GM19035 (cell line): ENCODE results near the gene BCAR3.

Source experiments
- ATAC-seq: cut with Tn5 transposase; IDR thresholded peaks from one replicate; pipeline ENCODE4 v1.9.1; 2021; ENCODE audit not compliant: unreplicated experiment

Gene BCAR3

DNA sequence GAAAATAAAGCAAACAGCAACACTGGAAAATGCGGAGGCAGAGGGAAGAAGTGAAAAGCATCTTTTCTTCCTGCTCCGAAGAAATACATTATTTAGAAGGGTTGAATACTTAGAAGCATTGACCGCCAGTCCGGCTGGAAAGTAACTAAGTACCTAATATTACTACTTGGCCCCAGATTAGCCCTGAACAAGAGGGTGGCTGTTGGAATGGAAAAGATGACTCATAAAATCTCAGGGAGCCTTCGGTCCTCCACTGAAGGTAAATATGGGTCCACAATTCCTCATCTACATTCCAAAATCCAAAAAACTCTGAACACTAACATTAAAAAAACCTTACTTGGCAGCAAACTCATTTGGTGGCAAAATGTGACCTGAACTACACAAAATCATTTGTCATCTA lies 40.1 kb downstream of the BCAR3 start:
- no peak for ATAC-seq

DNA sequence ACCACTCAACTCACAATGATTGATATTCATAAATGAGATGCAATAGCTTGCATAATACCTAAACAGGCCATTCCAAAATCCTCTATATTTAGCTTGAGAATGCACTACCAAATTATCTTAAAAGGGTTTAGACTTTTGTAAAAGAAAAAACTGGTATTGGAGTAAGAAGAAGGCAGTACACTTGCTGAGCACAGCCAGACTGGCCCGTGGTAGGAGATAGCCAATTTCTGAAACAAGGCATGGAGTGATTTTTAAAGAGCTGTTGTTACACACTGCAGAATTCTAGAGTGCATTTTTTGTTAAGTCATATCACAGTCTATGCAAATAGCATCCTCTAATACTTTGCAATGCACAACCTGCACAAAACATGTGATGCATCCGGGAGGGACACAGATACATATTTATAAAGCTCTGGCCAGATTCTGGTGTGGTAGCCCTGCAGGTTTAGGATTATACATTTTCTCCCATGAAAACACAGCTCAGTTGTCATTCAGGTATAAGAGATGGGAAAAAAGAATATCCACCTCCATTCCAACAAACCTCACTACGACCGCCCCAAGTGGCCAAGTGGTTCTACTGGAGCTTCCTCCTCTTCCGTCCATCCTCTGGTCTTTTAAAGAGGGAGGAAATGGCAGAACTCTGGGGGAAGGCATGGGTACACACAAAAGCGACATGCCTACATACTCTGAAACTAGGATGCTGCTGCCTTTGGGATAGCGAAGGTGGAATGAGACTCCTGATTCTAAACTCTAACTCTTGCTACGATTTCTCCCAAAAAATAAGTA lies 40.8 kb downstream of the BCAR3 start:
- no peak for ATAC-seq

DNA sequence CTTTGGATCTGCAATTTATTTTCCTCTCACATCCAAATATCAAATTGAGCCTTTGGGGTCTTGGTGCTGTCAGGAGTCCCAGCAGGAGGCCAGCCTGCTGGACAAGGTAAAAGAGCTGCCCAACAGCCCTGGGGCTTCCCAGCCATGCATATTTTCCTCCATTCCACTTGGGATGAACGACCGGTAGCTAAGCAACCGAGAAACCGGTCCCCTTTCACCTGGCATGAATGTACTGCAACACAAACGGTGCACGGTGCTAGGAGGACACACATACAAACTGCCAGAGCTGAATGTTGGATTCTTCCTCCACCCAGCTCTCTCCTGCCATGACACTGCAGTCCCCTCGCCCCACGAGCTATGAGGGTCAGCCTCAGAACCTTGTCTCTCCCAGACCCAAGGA lies 42.7 kb downstream of the BCAR3 start:
- no peak for ATAC-seq

DNA sequence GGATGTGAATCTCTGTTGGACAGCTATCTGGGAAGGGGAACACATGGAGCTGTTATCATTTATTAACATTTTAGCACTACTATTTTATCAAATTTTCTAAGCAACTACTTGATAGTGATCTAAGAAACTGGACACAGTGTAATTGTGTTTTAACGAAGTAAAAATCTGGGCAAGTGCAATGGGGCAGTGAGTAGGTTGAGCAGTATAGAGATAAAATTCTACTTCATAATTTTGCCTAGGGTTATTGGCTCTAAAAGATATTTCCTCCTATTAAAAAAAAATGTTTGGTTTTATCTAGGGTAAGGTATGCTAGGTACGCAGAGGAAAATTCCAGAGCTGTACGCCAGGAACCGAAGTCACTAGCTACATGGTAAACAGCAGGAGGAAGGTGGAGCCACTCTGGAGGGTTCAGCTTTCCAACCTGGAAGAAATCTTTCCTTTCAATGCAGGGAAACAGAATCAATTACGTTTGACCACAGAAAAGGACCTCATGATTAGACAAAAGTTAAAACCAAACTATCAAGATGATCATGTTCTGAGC lies 43.3 kb downstream of the BCAR3 start:
- ATAC-seq, result no peak

DNA sequence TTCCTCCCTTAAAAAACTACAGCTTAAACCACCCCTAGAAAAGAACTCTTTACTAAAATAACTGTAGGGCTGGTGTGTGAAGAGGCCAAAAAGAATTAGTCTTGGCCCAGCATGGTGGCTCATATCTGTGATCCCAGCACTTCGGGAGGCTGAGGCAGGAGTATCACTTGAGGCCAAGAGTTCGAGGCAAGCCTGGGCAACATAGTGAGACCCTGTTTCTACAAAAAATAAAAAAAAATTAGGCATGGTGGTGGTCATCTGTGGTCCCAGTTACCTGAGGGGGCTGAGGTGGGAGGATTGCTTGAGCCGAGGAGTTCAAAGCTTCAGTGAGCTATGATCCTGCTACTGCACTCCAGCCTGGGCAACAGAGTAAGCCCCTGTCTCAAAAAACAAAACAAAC lies 44.9 kb downstream of the BCAR3 start:
- no peak for ATAC-seq

DNA sequence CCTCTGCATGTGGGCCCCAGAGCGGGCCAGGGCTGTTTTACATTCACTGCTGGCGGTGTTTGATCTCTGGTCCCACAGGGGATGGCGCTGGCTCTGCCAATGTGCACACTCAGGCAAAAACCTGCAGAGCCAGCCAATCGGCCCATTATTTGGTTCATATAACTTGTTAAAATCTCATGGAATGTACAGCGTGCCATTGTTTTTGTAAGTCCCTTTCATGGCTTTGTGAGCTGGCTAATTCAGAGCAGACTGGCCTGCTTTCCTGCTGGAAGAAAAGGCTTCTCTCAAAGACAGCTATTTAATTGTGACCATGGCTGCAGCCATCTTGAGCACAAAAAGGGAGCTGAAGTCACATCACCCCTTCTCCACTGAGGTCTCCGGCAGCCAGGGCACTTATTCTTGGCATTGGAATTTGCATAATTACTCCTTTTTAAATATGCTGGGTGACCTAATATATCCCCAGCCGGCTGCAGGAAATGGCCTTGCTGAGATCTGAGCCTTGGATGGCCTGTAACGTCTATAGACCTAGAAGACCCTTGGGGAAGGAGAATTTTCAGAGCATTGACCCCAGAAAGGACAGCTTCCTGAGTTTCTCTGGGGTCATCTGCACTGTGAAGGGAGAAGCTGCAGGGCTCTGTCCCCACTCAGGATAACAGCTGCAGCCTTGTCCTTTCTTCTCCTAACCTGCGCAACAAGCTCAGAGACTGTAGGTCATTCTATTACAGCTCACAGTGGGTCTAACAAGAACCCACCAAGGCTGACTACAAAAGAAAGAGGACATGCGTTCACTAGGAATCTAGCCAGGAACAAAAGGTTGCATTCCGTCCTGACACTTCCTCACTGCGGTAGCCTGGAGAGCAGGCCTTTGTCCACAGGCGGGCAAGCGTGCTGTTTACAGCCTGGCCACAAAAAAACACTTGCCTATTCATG lies 45.8 kb downstream of the BCAR3 start:
- ATAC-seq, result no peak

DNA sequence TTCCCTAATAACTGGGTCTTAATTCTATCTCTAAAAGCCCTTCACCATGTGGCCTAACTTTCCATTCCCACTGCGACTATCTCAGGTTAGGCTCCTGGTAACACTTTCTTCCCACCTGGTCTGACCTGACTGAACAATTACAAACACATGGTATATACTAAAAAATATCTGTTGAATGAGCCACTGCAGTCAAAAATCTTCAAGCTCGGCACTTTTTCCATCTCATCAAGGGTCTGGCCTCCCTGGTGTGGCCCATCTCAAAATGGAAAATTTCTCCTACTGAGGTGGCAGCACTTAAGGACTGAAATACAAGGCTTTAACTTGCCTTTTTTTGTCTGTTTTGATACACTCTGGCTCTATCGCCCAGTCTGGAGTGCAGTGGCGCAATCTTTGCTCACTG lies 48.3 kb downstream of the BCAR3 start:
- ATAC-seq, result no peak

DNA sequence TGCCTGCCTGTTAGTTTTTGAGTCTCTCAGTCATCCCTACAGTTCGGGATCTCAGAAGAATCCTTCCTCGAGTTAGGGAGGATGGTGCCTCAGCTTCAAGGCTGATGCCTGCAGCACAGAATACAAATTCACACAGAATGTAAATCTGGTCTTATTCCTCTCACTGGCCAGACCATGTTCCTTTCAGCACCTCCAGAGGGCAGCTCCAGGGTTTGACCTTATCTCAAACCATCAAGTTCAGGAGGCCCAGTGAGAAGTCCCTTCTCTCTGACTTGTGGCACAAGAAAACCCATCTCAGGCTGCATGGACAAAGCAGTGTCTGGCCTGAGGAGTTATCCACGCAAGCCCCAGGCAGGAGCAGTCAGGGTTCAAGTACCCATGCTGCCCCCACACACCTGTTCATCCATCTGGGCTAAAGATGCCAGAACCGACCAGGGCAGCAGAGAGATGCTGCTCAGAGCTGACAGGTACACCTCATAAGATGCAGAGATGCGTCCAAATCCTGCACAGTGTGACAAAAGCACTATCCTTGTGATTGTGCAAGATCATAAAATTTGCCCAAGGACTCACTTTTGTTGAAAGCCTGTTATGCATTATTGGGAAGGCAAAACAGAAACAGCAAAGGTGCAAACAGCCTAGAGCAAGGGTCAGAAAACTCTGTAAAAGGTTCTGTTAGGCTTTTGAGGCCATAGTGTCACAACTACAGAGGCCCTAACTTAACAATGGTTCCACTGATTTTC lies 49.8 kb downstream of the BCAR3 start:
- no peak for ATAC-seq

DNA sequence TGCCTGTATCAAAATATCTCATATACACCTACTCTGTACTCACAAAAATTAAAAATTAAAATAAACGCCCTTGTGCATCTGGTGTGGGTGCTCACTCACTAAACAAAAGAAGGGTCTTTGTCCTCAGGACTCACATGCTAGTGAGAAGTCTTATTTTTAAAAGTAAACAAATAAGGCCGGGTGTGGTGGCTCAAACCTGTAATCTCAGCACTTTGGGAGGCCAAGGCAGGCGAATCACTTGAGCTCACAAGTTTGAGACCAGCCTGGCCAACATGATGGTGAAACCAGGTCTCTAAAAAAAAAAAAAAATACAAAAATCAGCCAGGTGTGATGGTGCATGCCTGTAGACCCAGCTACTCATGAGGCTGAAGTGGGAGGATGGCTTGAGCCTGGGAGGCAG lies 51.5 kb downstream of the BCAR3 start:
- no peak for ATAC-seq

DNA sequence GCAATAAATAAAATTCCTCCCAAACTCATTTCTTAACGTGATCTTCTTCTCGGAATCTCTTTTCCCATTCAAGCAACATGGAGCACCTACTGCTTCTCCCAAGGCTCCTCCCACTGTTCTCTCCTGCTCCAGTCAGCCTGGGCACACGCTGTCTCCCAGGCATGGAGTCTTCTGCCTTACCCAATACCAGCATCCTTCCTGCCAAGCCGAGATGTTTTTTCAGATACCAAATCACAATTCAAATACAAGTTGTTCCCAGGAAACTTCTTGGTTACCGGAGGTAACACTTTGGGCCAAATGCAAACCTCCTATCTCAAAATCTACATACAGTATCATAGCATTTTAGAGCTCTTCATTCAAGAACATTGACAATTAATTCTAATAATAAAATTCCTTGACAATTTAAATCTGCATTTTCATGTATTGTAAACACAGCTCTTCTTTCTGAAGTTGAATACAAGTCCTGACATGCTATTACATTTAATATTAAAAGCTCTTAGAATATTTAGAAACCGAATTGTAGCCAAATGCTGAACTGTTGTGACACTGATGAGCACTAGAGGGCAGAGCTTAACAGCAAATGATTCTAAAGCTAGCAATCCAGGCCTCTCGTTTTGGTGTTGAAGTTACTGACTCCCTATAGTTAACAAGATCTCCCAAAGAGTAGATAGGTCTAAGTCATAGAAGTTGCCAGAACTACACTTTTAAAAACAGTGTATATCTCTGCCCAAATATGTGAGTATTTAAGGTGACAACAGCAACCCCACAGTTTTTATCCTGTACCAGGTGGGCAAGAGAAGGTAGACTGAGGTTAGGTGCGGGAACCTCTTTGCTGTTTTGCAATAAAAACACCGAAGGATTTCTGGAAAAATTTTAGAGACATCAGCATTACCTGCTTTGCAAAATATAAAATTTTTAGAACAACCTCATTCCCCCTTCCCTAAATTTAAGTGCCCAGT lies 52.3 kb downstream of the BCAR3 start:
- no peak for ATAC-seq

DNA sequence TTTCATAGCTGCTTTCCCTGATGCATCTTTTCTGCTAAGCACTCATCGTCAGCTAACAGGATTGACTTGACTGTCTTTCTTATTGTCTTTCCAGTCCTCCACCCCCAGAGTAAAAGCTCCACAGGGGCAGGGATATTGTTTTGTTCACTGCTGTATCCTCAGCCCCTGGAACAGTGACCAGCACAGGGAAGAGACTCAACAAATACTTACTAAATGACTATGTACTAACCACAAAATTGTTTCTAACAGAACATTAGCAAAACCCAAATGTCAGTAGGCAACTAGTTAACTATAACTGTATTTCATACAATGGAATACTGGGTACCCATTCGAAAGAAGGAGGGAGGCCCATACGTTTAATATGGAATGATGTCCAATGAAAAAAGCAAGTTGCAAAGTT lies 53.0 kb downstream of the BCAR3 start:
- ATAC-seq, result no peak

DNA sequence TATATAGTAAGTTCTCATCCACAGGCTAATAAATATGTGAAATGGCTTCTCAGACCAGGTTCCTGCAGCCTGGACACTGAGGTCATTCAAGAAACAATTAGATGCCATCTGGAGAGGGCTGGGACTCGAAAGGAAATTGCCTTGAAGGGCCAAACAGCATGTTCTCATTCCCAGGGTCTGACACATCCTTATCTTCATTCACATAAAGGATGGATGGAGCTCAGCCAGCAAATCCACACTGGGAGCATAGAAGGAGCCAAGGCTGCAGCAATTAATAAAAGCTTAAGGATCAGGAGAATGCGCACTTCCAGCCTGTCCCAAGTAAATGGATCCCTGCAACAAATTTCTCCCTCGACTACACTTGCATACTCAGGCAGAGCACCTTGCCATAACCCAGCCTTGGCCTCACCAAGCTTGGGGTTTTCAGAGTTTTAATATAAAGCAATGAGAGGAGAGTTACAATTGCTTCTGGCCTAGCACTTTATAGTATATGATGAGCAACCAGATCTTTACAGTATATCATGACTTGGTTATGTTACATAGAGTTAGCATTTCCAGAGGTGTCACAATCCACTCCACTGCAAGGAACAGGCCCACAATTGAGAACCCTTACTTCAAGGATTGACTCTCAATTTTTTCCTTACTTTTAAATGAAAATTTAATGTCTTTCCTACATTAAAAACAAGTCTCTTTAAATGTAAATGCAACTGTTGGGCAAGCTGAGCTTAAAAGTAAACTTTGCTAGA lies 55.9 kb downstream of the BCAR3 start:
- ATAC-seq, result no peak

DNA sequence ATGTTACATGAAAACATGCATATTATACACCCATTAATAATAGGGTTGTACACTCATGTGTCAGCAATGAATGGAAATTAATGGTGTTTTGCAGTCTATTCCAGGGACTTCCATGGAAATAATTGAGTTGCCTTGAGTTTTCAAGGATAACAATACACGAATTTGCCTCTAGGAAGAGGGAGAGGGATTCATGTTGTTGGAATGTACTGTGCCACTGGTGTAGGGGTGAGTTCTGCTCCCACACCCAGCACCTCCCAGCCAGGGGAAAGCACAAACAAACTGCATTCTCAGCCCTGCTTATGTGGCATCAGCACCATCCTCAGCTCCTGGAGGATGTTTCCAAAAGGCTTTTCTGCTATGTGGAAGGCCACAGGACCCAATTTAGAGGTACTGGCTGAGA lies 57.8 kb downstream of the BCAR3 start:
- no peak for ATAC-seq

DNA sequence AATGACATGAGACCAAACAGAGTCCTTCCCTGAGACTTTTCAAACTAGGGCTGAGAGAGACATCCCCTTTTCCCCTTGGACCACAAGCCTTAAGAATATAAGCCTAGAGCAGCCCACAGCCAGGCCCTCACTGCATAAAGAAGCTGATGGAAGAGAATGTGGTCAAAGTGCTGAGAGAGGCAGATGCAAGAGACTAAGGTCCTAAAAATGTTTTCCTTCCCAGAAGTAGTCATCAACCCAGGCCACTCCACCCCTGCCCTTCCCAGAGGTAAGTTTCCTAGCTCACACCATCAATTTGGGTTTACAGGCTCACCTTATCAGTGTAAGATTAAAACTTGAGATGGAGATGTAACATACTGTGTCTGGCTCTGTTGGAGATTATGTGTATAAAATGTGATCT lies 58.2 kb downstream of the BCAR3 start:
- no peak for ATAC-seq

DNA sequence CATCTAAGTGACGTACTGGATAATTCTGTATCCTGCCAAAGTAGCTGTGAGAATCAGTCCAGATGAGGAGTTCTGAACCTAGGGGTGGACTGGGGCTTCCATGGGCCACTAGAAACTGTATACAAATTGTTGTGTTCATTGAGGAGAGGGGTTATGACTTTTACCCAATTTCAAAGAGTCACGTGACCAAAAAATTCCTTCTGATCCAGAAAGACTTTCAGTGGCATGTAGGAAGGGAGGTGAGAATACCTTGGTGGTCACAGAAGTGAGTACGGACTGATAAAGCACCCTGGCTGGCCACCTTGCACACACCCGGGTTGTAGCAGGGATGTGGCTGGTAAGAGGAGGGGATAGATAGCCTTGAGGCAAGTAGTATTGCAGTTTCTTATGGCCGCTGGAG lies 60.4 kb downstream of the BCAR3 start:
- ATAC-seq, result no peak

DNA sequence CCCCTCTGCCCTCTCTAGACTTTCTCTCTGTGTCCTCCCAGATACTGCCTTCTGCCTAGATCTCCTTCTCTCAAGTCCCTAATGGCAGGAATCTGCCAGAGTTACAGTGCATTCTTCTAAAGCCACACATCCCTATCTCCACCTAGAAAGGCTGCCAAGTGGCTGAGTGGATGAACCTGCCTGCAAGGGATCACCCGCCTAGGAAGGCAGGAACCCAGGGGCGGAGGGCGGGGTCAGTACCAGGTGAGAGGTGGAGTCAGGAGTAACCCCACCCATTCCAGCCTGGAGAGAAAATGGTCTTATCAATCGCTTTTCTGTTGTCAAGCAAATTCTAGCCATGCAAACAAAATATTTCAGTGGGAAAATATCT lies 60.8 kb downstream of the BCAR3 start:
- ATAC-seq, result no peak

DNA sequence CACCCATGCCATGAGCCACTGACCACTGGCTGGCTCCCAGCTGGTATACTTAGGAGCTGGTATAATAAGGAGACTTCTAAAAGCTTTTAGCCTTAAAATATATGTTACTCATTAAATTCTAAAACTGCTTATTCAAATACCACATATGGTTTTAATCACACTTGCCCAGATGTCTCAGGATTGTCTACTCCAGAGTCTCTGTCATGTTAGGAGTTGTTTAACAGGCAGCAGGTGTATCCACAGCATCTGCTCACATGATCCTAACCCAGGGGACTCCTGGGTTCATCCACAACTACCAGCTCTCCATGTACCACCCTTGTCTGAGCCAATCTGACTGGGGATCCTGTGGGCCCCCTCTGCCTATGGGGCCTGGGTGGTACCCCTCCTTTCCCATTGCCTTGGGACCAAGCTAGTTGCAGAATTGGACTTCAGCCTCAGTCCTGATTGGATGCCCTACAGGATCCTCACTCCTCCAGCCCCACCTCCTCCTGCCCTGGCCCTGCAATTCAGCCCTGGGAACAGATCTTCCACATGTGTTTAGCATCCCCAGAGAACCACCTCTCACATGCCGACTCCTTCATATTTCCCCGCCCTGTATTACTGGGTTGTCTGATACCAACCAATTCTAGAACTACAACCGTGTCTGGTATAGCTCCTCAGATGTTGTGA lies 61.3 kb downstream of the BCAR3 start:
- no peak for ATAC-seq

DNA sequence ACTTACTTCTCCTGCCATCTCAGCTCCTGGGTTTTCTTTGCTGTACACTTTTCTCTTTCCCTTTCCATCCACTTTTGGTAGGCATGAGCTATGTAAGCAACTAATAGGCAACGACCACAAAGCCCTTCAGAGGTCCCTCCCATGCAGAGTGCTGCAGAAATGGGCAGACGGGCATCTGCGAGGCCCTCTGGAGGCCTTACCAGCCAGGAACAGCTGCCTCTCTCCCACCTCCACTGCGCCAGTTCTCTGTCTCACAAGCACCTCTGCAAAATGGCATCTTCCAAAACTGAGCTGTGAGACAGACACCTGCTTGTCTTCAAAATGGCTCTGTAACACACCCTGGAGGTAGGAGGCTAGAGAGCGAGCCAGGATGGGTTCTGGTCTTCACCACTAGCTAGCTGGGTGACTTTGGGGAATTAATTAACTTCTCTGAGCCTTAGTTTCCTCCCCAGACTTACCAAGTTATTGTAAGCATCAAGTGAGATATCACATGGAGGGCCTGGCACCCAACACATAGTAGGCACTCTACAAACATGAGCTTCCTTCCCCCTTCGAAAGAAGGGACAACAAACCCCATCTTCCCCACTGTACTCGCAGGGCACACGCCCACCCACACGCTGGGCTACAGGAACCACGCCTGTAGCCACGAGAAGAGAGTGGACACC lies 62.0 kb downstream of the BCAR3 start:
- ATAC-seq, result no peak
